ENCODE measurements around the gene ANGEL2. TPM values are rescaled to one million over a fixed set of nuclear protein-coding genes. Genes with fewer than 3 reads are reported as not detected.

Gene ANGEL2
- total and polyA plus RNA-seq, 2 of the 13 experiments (the other 11 are each of a cell fraction or from before 2014, with no cell fraction given), result 12.3 to 25.4 TPM

DNA sequence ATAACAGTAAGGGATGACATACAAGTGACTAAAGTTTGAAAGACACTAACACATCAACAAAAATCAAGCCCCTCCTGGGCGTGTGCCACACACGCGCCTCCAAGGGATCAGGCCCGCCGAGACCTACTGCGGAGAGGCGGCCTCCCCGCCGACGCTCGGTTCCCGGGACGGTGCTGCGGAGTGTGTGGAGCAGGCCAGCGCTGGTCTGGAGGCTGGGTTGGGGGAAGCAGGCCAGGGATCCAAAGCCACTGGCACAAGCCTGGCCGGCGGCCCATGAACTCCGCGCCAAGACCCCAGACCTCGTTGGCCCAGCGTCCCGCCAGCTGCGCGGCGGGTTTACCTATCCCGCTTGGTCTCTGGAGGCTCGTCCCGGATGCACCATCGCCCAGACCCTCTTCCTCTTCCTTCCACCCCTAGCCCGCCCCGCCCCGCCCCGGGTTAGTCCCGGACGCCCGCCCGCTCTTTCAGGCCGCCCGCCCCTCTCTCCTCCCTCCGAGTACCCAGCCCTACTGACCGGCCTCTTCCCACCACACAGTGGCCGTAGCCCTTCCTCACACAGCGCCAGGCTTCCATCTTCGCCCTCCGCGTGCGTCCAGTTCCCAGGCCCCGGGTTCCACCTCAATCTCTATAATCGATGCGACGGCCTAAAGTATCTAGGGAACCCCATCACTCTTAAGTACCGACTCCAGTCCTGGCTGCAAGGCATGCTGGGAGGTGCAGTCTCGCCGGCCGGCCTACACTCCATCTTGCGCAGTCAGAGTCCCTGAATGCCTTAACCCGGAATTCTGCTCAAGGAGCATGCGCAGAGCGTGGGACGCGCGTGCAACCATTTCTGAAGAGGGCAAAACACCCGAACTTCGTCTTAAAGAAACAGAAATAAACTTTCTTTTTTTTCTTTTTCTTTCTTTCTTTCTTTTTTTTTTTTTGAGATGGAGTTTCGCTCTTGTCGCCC lies at the start of gene ANGEL2 (continued):
- TF ChIP-seq ZBTB39 (CRISPR knock-in tag; IDR thresholded peaks at IDR 0.05) (no peak), TAF15 (IDR thresholded peaks at IDR 0.05; ENCODE audit: low read depth, low read length, poor library complexity, severe bottlenecking) (no peak), IRX3 (CRISPR knock-in tag; IDR thresholded peaks at IDR 0.05; ENCODE audit: borderline replicate concordance, low read depth) (0 out of 2 replicates have a peak, but pooled peaks have one; percentile 49), ZBTB40 (IDR thresholded peaks at IDR 0.05) (no peak), ZBTB40 (CRISPR knock-in tag; IDR thresholded peaks at IDR 0.05) (no peak), SMYD3 (CRISPR knock-in tag; IDR thresholded peaks at IDR 0.05) (no peak), NCOA5 (CRISPR knock-in tag; IDR thresholded peaks at IDR 0.05) (no peak), SNRNP70 (IDR thresholded peaks at IDR 0.05; ENCODE audit: low read depth, low read length) (no peak), ZNF121 (CRISPR knock-in tag; IDR thresholded peaks at IDR 0.05) (0 out of 2 replicates have a peak, but pooled peaks have one; percentile 6), TFE3 (CRISPR knock-in tag; IDR thresholded peaks at IDR 0.05) (no peak; the same call in none of the 2 replicates)
- TF ChIP-seq, protein P1, sequence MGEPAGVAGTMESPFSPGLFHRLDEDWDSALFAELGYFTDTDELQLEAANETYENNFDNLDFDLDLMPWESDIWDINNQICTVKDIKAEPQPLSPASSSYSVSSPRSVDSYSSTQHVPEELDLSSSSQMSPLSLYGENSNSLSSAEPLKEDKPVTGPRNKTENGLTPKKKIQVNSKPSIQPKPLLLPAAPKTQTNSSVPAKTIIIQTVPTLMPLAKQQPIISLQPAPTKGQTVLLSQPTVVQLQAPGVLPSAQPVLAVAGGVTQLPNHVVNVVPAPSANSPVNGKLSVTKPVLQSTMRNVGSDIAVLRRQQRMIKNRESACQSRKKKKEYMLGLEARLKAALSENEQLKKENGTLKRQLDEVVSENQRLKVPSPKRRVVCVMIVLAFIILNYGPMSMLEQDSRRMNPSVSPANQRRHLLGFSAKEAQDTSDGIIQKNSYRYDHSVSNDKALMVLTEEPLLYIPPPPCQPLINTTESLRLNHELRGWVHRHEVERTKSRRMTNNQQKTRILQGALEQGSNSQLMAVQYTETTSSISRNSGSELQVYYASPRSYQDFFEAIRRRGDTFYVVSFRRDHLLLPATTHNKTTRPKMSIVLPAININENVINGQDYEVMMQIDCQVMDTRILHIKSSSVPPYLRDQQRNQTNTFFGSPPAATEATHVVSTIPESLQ (CRISPR knock-in tag; conservative IDR thresholded peaks at IDR 0.05), result no peak

Measured in HepG2 (cell line).